Measurements from ENCODE around the gene PDE8B.

GRCh38 chr5:77210091-77210963 is at the start of gene PDE8B:
- no peak for TF ChIP-seq CTCF (IDR thresholded peaks at IDR 0.05)
- TF ChIP-seq POLR2AphosphoS5 (IDR thresholded peaks at IDR 0.05) = no peak

All from sigmoid colon (tissue), 4 donors.